Osteocyte (in vitro differentiated cells): Measurements from ENCODE around the gene TMEM128. TPM values are rescaled to one million over a fixed set of nuclear protein-coding genes. Genes with fewer than 3 reads are reported as not detected.
"Not testable (repeated sequence)": the region's sequence is repeated elsewhere in the genome, so short reads cannot be mapped to it uniquely, and the experiment has no call there.

Source experiments
- DNase-seq: peaks from one replicate; pipeline ENCODE4 v3.0.0; 2021; ENCODE audit warnings: mixed read lengths; ENCODE audit not compliant: unreplicated experiment; ENCODE audit errors: extremely low spot score
- H3K27ac Mint-ChIP-seq: one replicate; pipeline ENCODE4 v1.8.0; 2021; ENCODE audit warnings: mild to moderate bottlenecking, mixed read lengths; ENCODE audit not compliant: unreplicated experiment
- H3K27me3 Mint-ChIP-seq: one replicate; pipeline ENCODE4 v1.8.0; 2021; ENCODE audit warnings: mixed read lengths; ENCODE audit not compliant: unreplicated experiment
- H3K36me3 Mint-ChIP-seq: one replicate; pipeline ENCODE4 v1.8.0; 2021; ENCODE audit warnings: mixed read lengths; ENCODE audit not compliant: unreplicated experiment
- H3K4me1 Mint-ChIP-seq: one replicate; pipeline ENCODE4 v1.8.0; 2021; ENCODE audit warnings: mixed read lengths; ENCODE audit not compliant: unreplicated experiment
- H3K4me3 Mint-ChIP-seq: one replicate; pipeline ENCODE4 v1.8.0; 2021; ENCODE audit warnings: mild to moderate bottlenecking, moderate library complexity, mixed read lengths; ENCODE audit not compliant: unreplicated experiment
- H3K9me3 Mint-ChIP-seq: one replicate; pipeline ENCODE4 v1.8.0; 2021; ENCODE audit warnings: mixed read lengths; ENCODE audit not compliant: unreplicated experiment
- CTCF ChIP-seq: fragments of 200-600 bp; sonication (generic); IDR thresholded peaks from 2 replicates; pipeline ENCODE4 v1.5.0; 2021; ENCODE audit warnings: antibody characterized with exemption, mild to moderate bottlenecking, moderate library complexity
- total RNA-seq: library from RNA; stranded (reverse); gene quantifications from 2 replicates; pipeline ENCODE4 v1.2.1, GENCODE V29; 2021

The TMEM128 gene
- total RNA-seq, 1 donor from 2014 or later: 25.7 TPM

- Mint-ChIP-seq H3K27ac (no peak overlapping the region), H3K4me3 (no peak overlapping the region), H3K4me1 (no peaks in the 10 kb centered on the region), H3K9me3 (no peaks in the 10 kb centered on the region), H3K27me3 (peaks cover 22% of the 10 kb centered on the region), H3K36me3 (no peaks in the 10 kb centered on the region)
- no peak for TF ChIP-seq CTCF
- no peak for DNase-seq
Observed at GRCh38 chr4:4200624-4201023, 47.4 kb downstream of the TMEM128 start.

GRCh38 chr4:4195354-4195753 is 52.7 kb downstream of the TMEM128 start:
- no peaks in the 10 kb centered on the region for H3K4me1 Mint-ChIP-seq
- H3K4me3 Mint-ChIP-seq: no peak overlapping the region
- H3K27ac Mint-ChIP-seq: no peak overlapping the region
- DNase-seq: no peak
- H3K9me3 Mint-ChIP-seq: no peaks in the 10 kb centered on the region
- no peaks in the 10 kb centered on the region for H3K36me3 Mint-ChIP-seq
- no peak for TF ChIP-seq CTCF
- H3K27me3 Mint-ChIP-seq: peaks cover 15% of the 10 kb centered on the region

- not testable (repeated sequence) for H3K4me3 Mint-ChIP-seq, H3K27ac Mint-ChIP-seq, DNase-seq, H3K9me3 Mint-ChIP-seq, H3K4me1 Mint-ChIP-seq, H3K36me3 Mint-ChIP-seq
- H3K27me3 Mint-ChIP-seq: peaks cover 22% of the 10 kb centered on the region
Observed at GRCh38 chr4:4188557-4188956, 59.5 kb downstream of the TMEM128 start.

Other genes starting within 250 kb of the TMEM128 start
- not detected in 2 replicates for gene OTOP1, start 21.3 kb downstream of the TMEM128 start, total RNA-seq
- gene LYAR, start 41.9 kb upstream of the TMEM128 start, total RNA-seq: 7.4 and 8.2 TPM in 2 replicates
- 3.5 and 6.4 TPM in 2 replicates for gene ZBTB49, start 42.0 kb upstream of the TMEM128 start, total RNA-seq
- not detected in 2 replicates for gene NSG1, start 138.9 kb upstream of the TMEM128 start, total RNA-seq